Left kidney (tissue), 2 donors: Measurements from ENCODE around the gene IRAK1BP1. TPM values are rescaled to one million over a fixed set of nuclear protein-coding genes. Genes with fewer than 3 reads are reported as not detected.
"Not testable (repeated sequence)": the region's sequence is repeated elsewhere in the genome, so short reads cannot be mapped to it uniquely, and the experiment has no call there.

Source experiments
- DNase-seq: peaks from one replicate; pipeline ENCODE4 v3.0.0-alpha.2; 2013
- polyA plus RNA-seq: library from polyadenylated mRNA; unstranded; fragments of 120-200 nt; gene quantifications from one replicate; pipeline ENCODE4 v1.2.1, GENCODE V29; 2013; ENCODE audit not compliant: insufficient read length

IRAK1BP1 gene
- polyA plus RNA-seq, 1 donor: 13.9 TPM

DNA sequence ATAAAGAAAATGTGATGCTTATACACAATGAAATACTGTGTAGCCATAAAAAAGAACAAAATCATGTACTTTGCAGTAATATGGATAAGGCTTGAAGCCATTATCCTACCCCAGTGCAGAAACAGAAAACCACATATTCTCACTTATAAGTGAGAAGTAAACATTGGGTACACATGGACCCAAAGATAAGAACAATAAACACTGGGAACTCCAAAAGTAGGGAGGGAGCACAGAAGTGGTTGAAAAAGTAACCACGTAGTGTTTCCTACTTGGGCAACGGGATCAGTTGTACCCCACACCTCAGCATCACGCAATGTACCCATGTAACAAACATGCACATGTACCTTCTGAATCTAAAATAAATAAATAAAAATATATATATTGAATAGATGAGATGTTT lies 8.2 kb downstream of the IRAK1BP1 start:
- DNase-seq: no peak

DNA sequence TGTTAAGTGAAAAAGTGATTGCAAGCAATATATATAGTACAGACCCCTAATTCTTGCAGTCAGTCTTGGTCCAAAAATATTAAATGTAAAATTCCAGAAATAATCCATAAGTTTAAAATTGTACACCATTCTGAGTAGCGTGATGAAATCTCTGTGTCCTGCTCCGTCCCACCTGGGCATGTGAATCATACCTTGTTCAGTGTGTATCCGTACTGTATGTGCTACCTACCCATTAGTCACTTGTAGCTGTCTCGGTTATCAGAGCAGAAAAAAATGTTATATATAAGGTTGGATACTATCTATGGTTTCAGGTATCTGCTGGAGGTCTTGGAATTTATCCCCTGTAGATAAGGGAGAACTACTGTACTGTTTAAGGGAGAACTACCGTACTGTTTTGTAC lies 16.3 kb downstream of the IRAK1BP1 start:
- no peak for DNase-seq

- DNase-seq: not testable (repeated sequence)
Observed at GRCh38 chr6:78889901-78890300, 22.6 kb downstream of the IRAK1BP1 start.

DNA sequence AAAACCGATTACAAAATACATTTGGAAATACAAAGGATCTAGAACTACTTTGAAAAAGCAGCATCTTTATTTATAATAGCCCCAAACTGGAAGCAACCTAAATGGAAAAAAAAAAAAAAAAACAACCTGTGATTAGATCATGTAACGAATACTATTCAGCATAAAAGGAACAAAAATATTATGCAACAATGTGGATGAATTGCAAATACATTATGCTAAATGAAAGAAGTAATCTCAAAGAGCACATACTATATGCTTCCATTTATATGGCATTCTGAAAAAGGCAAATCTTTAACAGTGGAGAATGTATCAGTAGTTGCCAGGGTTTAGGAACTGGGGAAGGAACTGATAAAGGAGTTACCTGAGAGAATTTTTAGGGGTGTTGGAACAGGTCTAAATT lies 28.9 kb downstream of the IRAK1BP1 start:
- no peak for DNase-seq

GRCh38 chr6:78908621-78909020 lies 41.3 kb downstream of the IRAK1BP1 start:
- no peak for DNase-seq

- DNase-seq: no peak
Observed at GRCh38 chr6:78909391-78909790, 42.0 kb downstream of the IRAK1BP1 start.

- no peak for DNase-seq
Observed at GRCh38 chr6:78910010-78910409, 42.7 kb downstream of the IRAK1BP1 start.

GRCh38 chr6:78910591-78911171 lies 43.3 kb downstream of the IRAK1BP1 start:
- no peak for DNase-seq

GRCh38 chr6:78911218-78911940 lies 44.0 kb downstream of the IRAK1BP1 start:
- DNase-seq: no peak

DNA sequence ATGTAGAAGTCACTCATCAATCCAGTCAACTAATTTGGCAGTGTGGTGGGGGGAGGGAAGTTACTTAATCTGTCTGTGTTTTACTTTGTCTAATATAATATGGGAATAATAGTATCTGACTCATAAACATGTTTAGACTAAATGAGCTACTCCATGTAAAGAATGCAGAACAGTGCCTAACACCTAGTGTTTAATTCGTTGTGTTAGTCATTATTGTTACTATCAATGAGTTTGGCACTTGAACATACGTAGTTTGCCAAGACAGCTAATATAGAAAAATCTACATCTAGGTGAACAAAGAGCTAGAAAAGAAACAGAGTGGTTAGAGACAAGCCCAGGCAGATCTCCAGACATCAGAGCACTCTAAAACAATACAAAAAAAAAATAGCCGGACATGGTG lies 49.1 kb downstream of the IRAK1BP1 start:
- no peak for DNase-seq

- DNase-seq: no peak
Observed at GRCh38 chr6:78917788-78918187, 50.4 kb downstream of the IRAK1BP1 start.

- not testable (repeated sequence) for DNase-seq
Observed at GRCh38 chr6:78921168-78921567, 53.8 kb downstream of the IRAK1BP1 start.

- DNase-seq: no peak
Observed at GRCh38 chr6:78925317-78925716, 58.0 kb downstream of the IRAK1BP1 start.

GRCh38 chr6:78935553-78935952 lies 68.2 kb downstream of the IRAK1BP1 start:
- no peak for DNase-seq

DNA sequence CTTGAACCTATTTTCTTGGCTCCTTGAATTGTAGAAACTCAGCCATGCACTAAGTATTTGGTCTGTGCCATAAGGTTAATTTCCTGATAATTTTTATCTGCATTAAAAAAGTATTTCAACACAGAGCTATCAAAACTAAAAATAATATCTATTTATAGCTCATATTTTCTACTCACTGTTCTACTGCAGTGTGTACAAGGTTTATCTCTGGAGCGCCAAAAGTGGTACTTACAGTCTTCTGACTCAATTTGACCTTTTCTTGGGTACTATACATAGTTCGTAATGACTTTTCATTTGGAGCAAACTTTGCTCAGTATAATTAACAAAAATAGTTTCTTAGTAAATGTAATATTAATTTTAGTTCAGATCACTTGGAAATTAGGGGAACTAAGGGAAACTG lies 69.2 kb downstream of the IRAK1BP1 start:
- no peak for DNase-seq

GRCh38 chr6:78942446-78942845 lies 75.1 kb downstream of the IRAK1BP1 start:
- no peak for DNase-seq

DNA sequence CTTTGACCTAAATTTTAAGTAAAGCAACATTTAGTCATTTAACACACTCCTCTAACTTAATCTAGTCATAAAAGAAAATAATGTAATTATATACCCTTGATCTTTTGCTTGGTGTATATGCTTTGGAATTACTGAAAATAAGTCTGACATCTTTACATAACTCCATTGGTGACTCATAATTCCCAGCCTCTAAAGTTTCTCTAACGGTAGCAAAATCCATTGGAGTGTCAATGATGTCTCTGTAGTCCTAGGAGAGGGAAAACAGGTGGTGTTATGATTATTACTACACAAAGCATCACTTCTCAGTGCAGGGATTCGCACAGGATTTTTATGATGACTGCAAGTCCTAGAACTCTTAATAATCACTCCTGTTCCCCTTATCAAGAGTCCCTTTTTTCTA lies 80.2 kb downstream of the IRAK1BP1 start:
- DNase-seq: no peak

DNA sequence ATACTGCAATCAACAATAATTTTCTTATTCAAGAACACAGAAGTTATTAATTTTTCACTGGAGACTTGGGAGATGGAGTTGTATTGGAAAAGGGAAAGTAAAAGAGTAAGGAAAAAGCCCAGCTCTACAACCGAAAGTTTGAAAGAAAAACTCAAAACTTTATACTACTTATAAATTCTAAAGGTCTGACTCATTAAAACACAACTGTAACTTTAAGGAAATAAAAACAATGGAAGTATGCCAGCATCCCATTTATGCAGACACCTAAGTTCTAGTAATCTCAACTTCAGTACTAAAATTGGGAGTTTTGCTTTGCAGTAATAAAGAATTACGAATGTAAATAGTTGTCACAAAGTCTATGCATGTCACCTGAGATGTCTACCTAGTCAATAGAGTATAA lies 80.6 kb downstream of the IRAK1BP1 start:
- DNase-seq: no peak

DNA sequence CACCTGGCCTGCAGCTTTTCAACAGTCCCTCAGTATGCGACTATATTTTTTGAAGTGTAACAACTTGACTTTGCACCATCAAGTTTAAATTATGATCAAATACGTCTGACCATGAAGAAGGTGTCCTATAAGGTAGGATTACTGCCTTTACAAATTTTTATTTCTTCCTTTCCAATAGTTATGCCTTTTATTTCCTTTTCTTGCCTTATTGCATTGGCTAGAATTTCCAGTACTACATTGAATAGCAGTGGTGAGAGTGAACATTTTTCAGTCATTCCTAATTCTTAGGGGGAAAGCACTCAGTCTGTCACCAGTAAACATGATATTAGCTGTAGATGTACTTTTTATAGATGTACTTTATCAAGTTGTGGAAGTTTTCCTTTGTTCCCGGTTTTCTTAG lies 81.4 kb downstream of the IRAK1BP1 start:
- DNase-seq: no peak

- no peak for DNase-seq
Observed at GRCh38 chr6:78952362-78952761, 85.0 kb downstream of the IRAK1BP1 start.
